HCT116 (cell line): Measurements from ENCODE around the gene PRR12. TPM values are rescaled to one million over a fixed set of nuclear protein-coding genes. Genes with fewer than 3 reads are reported as not detected.

Experiments used
- ATAC-seq: fragments of 200-7000 bp; cut with Tn5 transposase; 2 replicates; pipeline ENCODE4 v1.9.1; 2020; ENCODE audit warnings: mild to moderate bottlenecking, moderate library complexity
- BruUV-seq: library from RNA; stranded (reverse); fragments of 400-500 nt; replicated peaks from 2 replicates; lab custom pipeline; 2021; lab: Mats Ljungman, UMichigan
- CTCF ChIA-PET: fragments of 300-600 bp; sonication (Branson Sonifier 250); formaldehyde crosslinking; loops from one replicate; lab custom pipeline; 2021; ENCODE audit warnings: antibody characterized with exemption; lab: Charles Lee
- POLR2A ChIA-PET: fragments of 300-600, 350-600 bp; sonication (Branson Sonifier 250); formaldehyde crosslinking; loops from one replicate; lab custom pipeline; 2021; ENCODE audit warnings: antibody characterized with exemption; lab: Charles Lee
- RAD21 ChIA-PET, 2 experiments: fragments of 300-600 bp; sonication (Branson Sonifier 250); formaldehyde crosslinking; loops; one replicate each; lab custom pipeline; 2023; ENCODE audit warnings: low total read pairs in 2 of 2; ENCODE audit not compliant: uncharacterized antibody in 2 of 2, unreplicated experiment in 2 of 2, low non-redundant PET in 1 of 2; lab: Charles Lee
- DNase-seq: peaks from one replicate; pipeline ENCODE4 v3.0.0-alpha.2; 2010; ENCODE audit warnings: low read depth, low spot score
- H2AFZ ChIP-seq: fragments of 200-600 bp; shearing (Covaris generic), sonication (generic); 2 replicates; pipeline ENCODE4 v1.6.1; 2017; ENCODE audit warnings: low read depth, mixed run types, mixed read lengths, antibody characterized with exemption, low read length; ENCODE audit not compliant: poor library complexity, severe bottlenecking
- H3K27ac ChIP-seq: 2 replicates; pipeline ENCODE4 v1.5.1; 2012; ENCODE audit warnings: low read depth, low read length
- H3K27me3 ChIP-seq: fragments of 200-600 bp; sonication (generic); 2 replicates; pipeline ENCODE4 v1.6.1; 2016; ENCODE audit warnings: mixed run types, low read length, mixed read lengths; ENCODE audit not compliant: insufficient read depth
- H3K36me3 ChIP-seq, 2 experiments: fragments of 200-500 bp in 1 of 2; fragments of 200-600 bp in 1 of 2; sonication (Bioruptor generic) in 1 of 2; sonication (generic) in 1 of 2; 2 replicates each; pipeline versions ENCODE4 v1.5.1 to v1.6.1; 2014 to 2016; ENCODE audit warnings: low read length in 2 of 2, inconsistent platforms in 1 of 2, mixed read lengths in 1 of 2, mixed run types in 1 of 2; ENCODE audit not compliant: insufficient read depth in 2 of 2, control insufficient read depth in 1 of 2
- H3K4me1 ChIP-seq, 2 experiments: fragments of 200-600 bp in 1 of 2; sonication (generic) in 1 of 2; 2 replicates each; pipeline versions ENCODE4 v1.5.1 to v1.6.1; 2012 to 2017; ENCODE audit warnings: low read length in 2 of 2, inconsistent platforms in 1 of 2, mild to moderate bottlenecking in 1 of 2, mixed read lengths in 1 of 2, mixed run types in 1 of 2, moderate library complexity in 1 of 2; ENCODE audit not compliant: insufficient read depth in 2 of 2, control insufficient read depth in 1 of 2
- H3K4me2 ChIP-seq: fragments of 200-600 bp; sonication (generic); 2 replicates; pipeline ENCODE4 v1.6.1; 2017; ENCODE audit warnings: mixed run types, low read length, mixed read lengths
- H3K4me3 ChIP-seq, 2 experiments: fragments of 200-600 bp in 1 of 2; sonication (generic) in 1 of 2; replicated peaks in 1 of 2; 2 replicates each; pipeline ENCODE4 v1.5.1; 2011 to 2016; ENCODE audit warnings: low read length in 2 of 2, control low read depth in 1 of 2, low read depth in 1 of 2, mild to moderate bottlenecking in 1 of 2, mixed read lengths in 1 of 2, mixed run types in 1 of 2
- H3K79me2 ChIP-seq: fragments of 200-600 bp; sonication (generic); 2 replicates; pipeline ENCODE4 v1.6.1; 2017; ENCODE audit warnings: mild to moderate bottlenecking, mixed run types, low read length, moderate library complexity, mixed read lengths; ENCODE audit not compliant: insufficient read depth
- H3K9ac ChIP-seq: fragments of 200-600 bp; sonication (generic); 2 replicates; pipeline ENCODE4 v1.6.1; 2016; ENCODE audit warnings: low read length, mixed read lengths
- H3K9me2 ChIP-seq: fragments of 200-600 bp; sonication (generic), shearing (Covaris generic); 2 replicates; pipeline ENCODE4 v1.6.1; 2017; ENCODE audit warnings: mixed run types, mild to moderate bottlenecking, moderate library complexity; ENCODE audit not compliant: insufficient read depth
- H3K9me3 ChIP-seq, 2 experiments: fragments of 200-500 bp in 1 of 2; fragments of 200-600 bp in 1 of 2; sonication (Bioruptor generic) in 1 of 2; sonication (generic) in 1 of 2; 2 replicates each; pipeline ENCODE4 v1.6.1; 2014 to 2017; ENCODE audit warnings: low read length in 2 of 2, mixed read lengths in 2 of 2, inconsistent platforms in 1 of 2, low read depth in 1 of 2, mild to moderate bottlenecking in 1 of 2, mixed run types in 1 of 2, moderate library complexity in 1 of 2; ENCODE audit not compliant: control insufficient read depth in 1 of 2, insufficient read depth in 1 of 2
- H4K20me1 ChIP-seq: fragments of 200-600 bp; sonication (generic), shearing (Covaris generic); 2 replicates; pipeline ENCODE4 v1.6.1; 2017; ENCODE audit warnings: mixed run types, mild to moderate bottlenecking, moderate library complexity; ENCODE audit not compliant: insufficient read depth
- CBX3 ChIP-seq: IDR thresholded peaks from 2 replicates; pipeline ENCODE4 v1.6.1; 2012; ENCODE audit warnings: low read depth
- CEBPB ChIP-seq: IDR thresholded peaks from 2 replicates; pipeline ENCODE4 v1.6.1; 2012; ENCODE audit warnings: low read depth
- EZH2 ChIP-seq: fragments of 200-600 bp; sonication (generic); IDR thresholded peaks from 2 replicates; pipeline ENCODE4 v1.6.1; 2017; ENCODE audit warnings: antibody characterized with exemption, mixed run types
- FOSL1 ChIP-seq: IDR thresholded peaks from 2 replicates; pipeline ENCODE4 v1.6.1; 2012; ENCODE audit warnings: low read depth
- JUND ChIP-seq: IDR thresholded peaks from 2 replicates; pipeline ENCODE4 v1.6.1; 2012
- POLR2AphosphoS5 ChIP-seq: IDR thresholded peaks from 2 replicates; pipeline ENCODE4 v1.6.1; 2011; ENCODE audit warnings: mild to moderate bottlenecking, low read depth, low read length, moderate library complexity
- SIN3A ChIP-seq: IDR thresholded peaks from 2 replicates; pipeline ENCODE4 v1.6.1; 2012; ENCODE audit warnings: low read depth
- ZFX ChIP-seq: fragments of 450-650 bp; IDR thresholded peaks from 2 replicates; pipeline ENCODE4 v1.6.1; 2017
- intact Hi-C: fragments of 100-400 bp; cut with micrococcal nuclease; formaldehyde crosslinking; loops from 2 replicates; pipeline ENCODE4 v1.10.0; 2022
- total RNA-seq: library from RNA; stranded (reverse); gene quantifications from one replicate; pipeline ENCODE4 v1.2.1, GENCODE V29; 2021; ENCODE audit not compliant: unreplicated experiment
- TF ChIP-seq, protein P1 (sequence below): IDR thresholded peaks from 2 replicates; pipeline ENCODE4 v1.6.1; 2012; ENCODE audit warnings: low read depth
- TF ChIP-seq, protein P2 (sequence below): IDR thresholded peaks from 2 replicates; pipeline ENCODE4 v1.6.1; 2012
- TF ChIP-seq, protein P3 (sequence below): IDR thresholded peaks from 2 replicates; pipeline ENCODE4 v1.6.1; 2012

PRR12 gene
- total RNA-seq, 1 experiment from 2014 or later: 26.9 TPM

DNA sequence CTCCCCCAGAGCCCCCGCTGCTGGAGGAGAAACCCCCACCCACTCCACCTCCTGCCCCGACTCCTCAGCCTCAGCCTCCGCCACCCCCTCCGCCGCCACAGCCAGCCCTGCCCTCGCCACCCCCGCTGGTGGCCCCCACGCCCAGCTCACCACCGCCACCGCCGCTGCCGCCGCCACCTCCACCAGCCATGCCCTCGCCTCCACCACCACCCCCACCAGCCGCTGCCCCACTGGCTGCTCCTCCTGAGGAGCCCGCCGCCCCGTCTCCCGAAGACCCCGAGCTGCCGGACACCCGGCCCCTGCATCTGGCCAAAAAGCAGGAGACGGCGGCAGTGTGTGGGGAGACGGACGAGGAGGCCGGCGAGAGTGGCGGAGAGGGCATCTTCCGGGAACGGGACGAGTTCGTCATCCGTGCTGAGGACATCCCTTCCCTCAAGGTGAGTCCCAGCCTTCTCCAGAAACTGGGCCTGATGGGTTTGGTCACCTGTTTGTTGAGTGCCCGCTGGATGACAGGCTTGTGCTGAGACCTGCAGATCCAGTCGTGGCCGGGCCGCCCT lies 10.6 kb downstream of the PRR12 start:
- no TSS peak for BruUV-seq
- RAD21 ChIA-PET: no interaction called here
- POLR2A ChIA-PET: no interaction called here
- ATAC-seq (no peak), DNase-seq (no peak)
- Histone ChIP-seq H3K4me2 (no peak overlapping the region), H3K9ac (no peak overlapping the region), H3K9me2 (no peaks in the 10 kb centered on the region), H4K20me1 (no peaks in the 10 kb centered on the region), H3K4me1 (no peaks in the 10 kb centered on the region), H3K36me3 (peaks cover 39 to 45% of the 10 kb centered on the region in 2 experiments; a peak in 3 of 4 replicates), H3K27me3 (no peaks in the 10 kb centered on the region), H3K27ac (no peak overlapping the region), H3K9me3 (no peaks in the 10 kb centered on the region), H3K79me2 (peaks cover 62% of the 10 kb centered on the region), H2AFZ (no peak overlapping the region), H3K4me3 (no peak overlapping the region)
- intact Hi-C loops: no loop called here
- CTCF ChIA-PET: no interaction called here
- TF ChIP-seq EZH2: no peak
- TF ChIP-seq, protein P1, sequence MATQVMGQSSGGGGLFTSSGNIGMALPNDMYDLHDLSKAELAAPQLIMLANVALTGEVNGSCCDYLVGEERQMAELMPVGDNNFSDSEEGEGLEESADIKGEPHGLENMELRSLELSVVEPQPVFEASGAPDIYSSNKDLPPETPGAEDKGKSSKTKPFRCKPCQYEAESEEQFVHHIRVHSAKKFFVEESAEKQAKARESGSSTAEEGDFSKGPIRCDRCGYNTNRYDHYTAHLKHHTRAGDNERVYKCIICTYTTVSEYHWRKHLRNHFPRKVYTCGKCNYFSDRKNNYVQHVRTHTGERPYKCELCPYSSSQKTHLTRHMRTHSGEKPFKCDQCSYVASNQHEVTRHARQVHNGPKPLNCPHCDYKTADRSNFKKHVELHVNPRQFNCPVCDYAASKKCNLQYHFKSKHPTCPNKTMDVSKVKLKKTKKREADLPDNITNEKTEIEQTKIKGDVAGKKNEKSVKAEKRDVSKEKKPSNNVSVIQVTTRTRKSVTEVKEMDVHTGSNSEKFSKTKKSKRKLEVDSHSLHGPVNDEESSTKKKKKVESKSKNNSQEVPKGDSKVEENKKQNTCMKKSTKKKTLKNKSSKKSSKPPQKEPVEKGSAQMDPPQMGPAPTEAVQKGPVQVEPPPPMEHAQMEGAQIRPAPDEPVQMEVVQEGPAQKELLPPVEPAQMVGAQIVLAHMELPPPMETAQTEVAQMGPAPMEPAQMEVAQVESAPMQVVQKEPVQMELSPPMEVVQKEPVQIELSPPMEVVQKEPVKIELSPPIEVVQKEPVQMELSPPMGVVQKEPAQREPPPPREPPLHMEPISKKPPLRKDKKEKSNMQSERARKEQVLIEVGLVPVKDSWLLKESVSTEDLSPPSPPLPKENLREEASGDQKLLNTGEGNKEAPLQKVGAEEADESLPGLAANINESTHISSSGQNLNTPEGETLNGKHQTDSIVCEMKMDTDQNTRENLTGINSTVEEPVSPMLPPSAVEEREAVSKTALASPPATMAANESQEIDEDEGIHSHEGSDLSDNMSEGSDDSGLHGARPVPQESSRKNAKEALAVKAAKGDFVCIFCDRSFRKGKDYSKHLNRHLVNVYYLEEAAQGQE: no peak
- no peak for TF ChIP-seq POLR2AphosphoS5
- TF ChIP-seq ZFX: no peak
- TF ChIP-seq, protein P2, sequence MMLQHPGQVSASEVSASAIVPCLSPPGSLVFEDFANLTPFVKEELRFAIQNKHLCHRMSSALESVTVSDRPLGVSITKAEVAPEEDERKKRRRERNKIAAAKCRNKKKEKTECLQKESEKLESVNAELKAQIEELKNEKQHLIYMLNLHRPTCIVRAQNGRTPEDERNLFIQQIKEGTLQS: no peak
- no peak for TF ChIP-seq JUND
- TF ChIP-seq FOSL1: no peak
- TF ChIP-seq SIN3A: no peak
- no peak for TF ChIP-seq CEBPB
- TF ChIP-seq CBX3: no peak
- TF ChIP-seq, protein P3, sequence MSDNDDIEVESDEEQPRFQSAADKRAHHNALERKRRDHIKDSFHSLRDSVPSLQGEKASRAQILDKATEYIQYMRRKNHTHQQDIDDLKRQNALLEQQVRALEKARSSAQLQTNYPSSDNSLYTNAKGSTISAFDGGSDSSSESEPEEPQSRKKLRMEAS: no peak
